ENCODE measurements around the gene MIB2. TPM values are rescaled to one million over a fixed set of nuclear protein-coding genes. Genes with fewer than 3 reads are reported as not detected.

The MIB2 gene
- total RNA-seq, 4 donors from 2014 or later = 68.3 to 162 (median 113) TPM

- Histone ChIP-seq H3K4me3 (no peak overlapping the region), H3K27me3 (peaks cover 0 to 10% of the 10 kb centered on the region in 2 donors), H3K9me3 (no peaks in the 10 kb centered on the region), H3K36me3 (no peaks in the 10 kb centered on the region), H3K4me1 (peaks cover 0 to 15% (median 6%) of the 10 kb centered on the region in 4 donors), H3K27ac (no peak overlapping the region)
- no peak for DNase-seq
- TF ChIP-seq CTCF (IDR thresholded peaks at IDR 0.05) (no peak), POLR2A (IDR thresholded peaks at IDR 0.05) (no peak)
Observed at GRCh38 chr1:1602968-1603506, 12.3 kb upstream of the MIB2 start.

- Histone ChIP-seq H3K4me1 (peaks cover 0 to 15% (median 6%) of the 10 kb centered on the region in 4 donors), H3K4me3 (no peak overlapping the region), H3K27me3 (peaks cover 0 to 10% of the 10 kb centered on the region in 2 donors), H3K9me3 (no peaks in the 10 kb centered on the region), H3K27ac (no peak overlapping the region), H3K36me3 (no peaks in the 10 kb centered on the region)
- TF ChIP-seq CTCF (IDR thresholded peaks at IDR 0.05) (no peak), POLR2A (IDR thresholded peaks at IDR 0.05) (no peak)
- no peak for DNase-seq
Observed at GRCh38 chr1:1603671-1604373, 11.5 kb upstream of the MIB2 start.

- no peak for DNase-seq
- H3K9me3 ChIP-seq = no peaks in the 10 kb centered on the region
- peaks cover 0 to 6% of the 10 kb centered on the region in 2 donors for H3K27me3 ChIP-seq
- H3K36me3 ChIP-seq = no peaks in the 10 kb centered on the region
- no peak overlapping the region for H3K4me3 ChIP-seq
- TF ChIP-seq POLR2A (IDR thresholded peaks at IDR 0.05) (no peak), CTCF (IDR thresholded peaks at IDR 0.05) (no peak)
- H3K4me1 ChIP-seq = peaks cover 0 to 9% (median 3%) of the 10 kb centered on the region in 4 donors
- H3K27ac ChIP-seq = no peak overlapping the region
Observed at GRCh38 chr1:1604374-1605033, 10.8 kb upstream of the MIB2 start.

- no peaks in the 10 kb centered on the region for H3K9me3 ChIP-seq
- no peak overlapping the region for H3K27ac ChIP-seq
- peaks cover 0 to 6% of the 10 kb centered on the region in 2 donors for H3K27me3 ChIP-seq
- no peak for TF ChIP-seq CTCF (IDR thresholded peaks at IDR 0.05)
- TF ChIP-seq POLR2A (IDR thresholded peaks at IDR 0.05) = no peak
- peaks cover 0 to 8% (median 2%) of the 10 kb centered on the region in 4 donors for H3K4me1 ChIP-seq
- no peak overlapping the region for H3K4me3 ChIP-seq
- no peak for DNase-seq
- H3K36me3 ChIP-seq = no peaks in the 10 kb centered on the region
Observed at GRCh38 chr1:1605034-1605591, 10.2 kb upstream of the MIB2 start.

GRCh38 chr1:1605724-1606123 is 9.6 kb upstream of the MIB2 start:
- Histone ChIP-seq H3K27ac (no peak overlapping the region), H3K4me1 (peaks cover 0 to 2% (median 0%) of the 10 kb centered on the region in 4 donors), H3K9me3 (no peaks in the 10 kb centered on the region), H3K27me3 (no peaks in the 10 kb centered on the region), H3K4me3 (no peak overlapping the region), H3K36me3 (no peaks in the 10 kb centered on the region)
- TF ChIP-seq POLR2A (IDR thresholded peaks at IDR 0.05) = no peak
- TF ChIP-seq CTCF (IDR thresholded peaks at IDR 0.05) = no peak
- DNase-seq = no peak
